HepG2 (cell line): ENCODE results near the gene MYL6B. TPM values are rescaled to one million over a fixed set of nuclear protein-coding genes. Genes with fewer than 3 reads are reported as not detected.

ENCODE experiments used
- ATF1 ChIP-seq: IDR thresholded peaks from 2 replicates; pipeline ENCODE4 v1.6.1; 2016; ENCODE audit warnings: mild to moderate bottlenecking, control low read depth
- DMAP1 ChIP-seq: IDR thresholded peaks from 2 replicates; pipeline ENCODE4 v1.6.1; 2016
- DNMT3B ChIP-seq: conservative IDR thresholded peaks from 2 replicates; pipeline ENCODE4 v1.6.1; 2016; ENCODE audit warnings: missing biosample characterization, control low read depth
- FOXP1 ChIP-seq, 2 experiments: fragments of 450-650 bp in 1 of 2; IDR thresholded peaks; 2 replicates each; pipeline ENCODE4 v1.6.1; 2017 to 2018; ENCODE audit warnings: antibody characterized with exemption in 1 of 2
- GATAD1 ChIP-seq: IDR thresholded peaks from 2 replicates; pipeline ENCODE4 v1.6.1; 2016; ENCODE audit warnings: missing genetic modification reagents, missing compliant biosample characterization
- GZF1 ChIP-seq: sonication (generic); formaldehyde crosslinking; IDR thresholded peaks from 2 replicates; pipeline ENCODE4 v1.5.1; 2020; ENCODE audit warnings: mild to moderate bottlenecking, missing genetic modification reagents
- KMT2B ChIP-seq: IDR thresholded peaks from 2 replicates; pipeline ENCODE4 v1.6.1; 2016; ENCODE audit warnings: missing genetic modification reagents, missing compliant biosample characterization
- MBNL3 ChIP-seq: fragments of 250-450 bp; sonication (Bioruptor Pico); conservative IDR thresholded peaks from 2 replicates; pipeline ENCODE4 v1.8.0; 2022; ENCODE audit warnings: mild to moderate bottlenecking, inconsistent platforms
- MNT ChIP-seq: fragments of 450-650 bp; IDR thresholded peaks from 2 replicates; pipeline ENCODE4 v1.6.1; 2016
- MTF1 ChIP-seq: sonication (generic); formaldehyde crosslinking; IDR thresholded peaks from 2 replicates; pipeline ENCODE4 v1.5.0; 2020; ENCODE audit warnings: missing genetic modification reagents
- PAF1 ChIP-seq: IDR thresholded peaks from 2 replicates; pipeline ENCODE4 v1.6.1; 2016; ENCODE audit warnings: missing genetic modification reagents, missing compliant biosample characterization
- PAWR ChIP-seq: sonication (generic); formaldehyde crosslinking; IDR thresholded peaks from 2 replicates; pipeline ENCODE4 v1.4.0; 2020; ENCODE audit warnings: missing genetic modification reagents, mild to moderate bottlenecking, borderline replicate concordance
- POGZ ChIP-seq: sonication (generic); formaldehyde crosslinking; IDR thresholded peaks from 2 replicates; pipeline ENCODE4 v1.4.0; 2020; ENCODE audit warnings: mild to moderate bottlenecking, missing genetic modification reagents
- RORA ChIP-seq: sonication (generic); formaldehyde crosslinking; IDR thresholded peaks from 2 replicates; pipeline ENCODE4 v1.5.0; 2020; ENCODE audit warnings: mild to moderate bottlenecking, missing genetic modification reagents, moderate library complexity
- TFE3 ChIP-seq: IDR thresholded peaks from 2 replicates; pipeline ENCODE4 v1.6.1; 2016
- THRA ChIP-seq: sonication (generic); formaldehyde crosslinking; IDR thresholded peaks from 2 replicates; pipeline ENCODE4 v1.4.0; 2020; ENCODE audit warnings: missing genetic modification reagents, borderline replicate concordance
- YEATS2 ChIP-seq: sonication (generic); formaldehyde crosslinking; IDR thresholded peaks from 2 replicates; pipeline ENCODE4 v1.4.0; 2020; ENCODE audit warnings: missing genetic modification reagents, borderline replicate concordance
- ZEB1 ChIP-seq: IDR thresholded peaks from 2 replicates; pipeline ENCODE4 v1.6.1; 2012; ENCODE audit warnings: mild to moderate bottlenecking, low read depth, inconsistent platforms; ENCODE audit not compliant: insufficient replicate concordance
- ZMYM3 ChIP-seq: sonication (generic); formaldehyde crosslinking; IDR thresholded peaks from 2 replicates; pipeline ENCODE4 v1.5.1; 2020; ENCODE audit warnings: mild to moderate bottlenecking, missing genetic modification reagents
- ZNF232 ChIP-seq: sonication (generic); formaldehyde crosslinking; IDR thresholded peaks from 2 replicates; pipeline ENCODE4 v1.4.0; 2020; ENCODE audit warnings: missing genetic modification reagents, borderline replicate concordance
- ZNF296 ChIP-seq: sonication (generic); formaldehyde crosslinking; conservative IDR thresholded peaks from 2 replicates; pipeline ENCODE4 v1.5.0; 2020; ENCODE audit warnings: mild to moderate bottlenecking, missing genetic modification reagents
- ZNF639 ChIP-seq: conservative IDR thresholded peaks from 2 replicates; pipeline ENCODE4 v1.6.1; 2018; ENCODE audit warnings: missing genetic modification reagents
- ZNF660 ChIP-seq: sonication (generic); formaldehyde crosslinking; IDR thresholded peaks from 2 replicates; pipeline ENCODE4 v1.5.1; 2020; ENCODE audit warnings: mild to moderate bottlenecking, low read depth, missing genetic modification reagents, borderline replicate concordance
- ZNF766 ChIP-seq: sonication (generic); formaldehyde crosslinking; IDR thresholded peaks from 2 replicates; pipeline ENCODE4 v1.5.0; 2020; ENCODE audit warnings: missing genetic modification reagents, borderline replicate concordance
- ZNF879 ChIP-seq: sonication (generic); formaldehyde crosslinking; IDR thresholded peaks from 2 replicates; pipeline ENCODE4 v1.8.1; 2023; ENCODE audit warnings: missing genetic modification reagents
- ZNF883 ChIP-seq: sonication (generic); formaldehyde crosslinking; IDR thresholded peaks from 2 replicates; pipeline ENCODE4 v1.5.1; 2020; ENCODE audit warnings: mild to moderate bottlenecking, missing genetic modification reagents; ENCODE audit errors: not compliant biosample characterization
- polyA plus RNA-seq, 8 experiments: library from polyadenylated mRNA; depleted of rRNA in 3 of 8; stranded (reverse) in 7 of 8; unstranded in 1 of 8; fragments of >200 nt; fragmentation: Illumina TruSeq in 4 of 8; extraction: Trizol in 4 of 8; gene quantifications; 2 replicates each; pipeline versions ENCODE4 v1.2.1 to v1.2.3, GENCODE V29; 2011 to 2016; ENCODE audit warnings: low read depth in 4 of 8, missing spikeins in 1 of 8, mixed read lengths in 1 of 8; ENCODE audit not compliant: insufficient read depth in 1 of 8
- total RNA-seq, 5 experiments: library from RNA; depleted of rRNA; stranded (reverse); fragments of >200 nt; fragmentation: Illumina TruSeq; extraction: Trizol; gene quantifications; 2 replicates each; pipeline ENCODE4 v1.2.3, GENCODE V29; 2016; ENCODE audit warnings: low read depth in 1 of 5

Gene MYL6B
- total and polyA plus RNA-seq, 2 of the 13 experiments (the other 11 are each of a cell fraction or from before 2014, with no cell fraction given), result 75.7 to 88.7 TPM

- TF ChIP-seq ZNF296 (no peak), MTF1 (no peak), MBNL3 (CRISPR knock-in tag) (no peak), PAWR (CRISPR knock-in tag) (no peak), RORA (no peak), TFE3 (CRISPR knock-in tag) (peak; percentile 61; the same call in 1 of the 2 replicates), KMT2B (CRISPR knock-in tag) (peak; percentile 57; the same call in 1 of the 2 replicates), ZMYM3 (CRISPR knock-in tag) (no peak; the same call in 1 of the 2 replicates), POGZ (CRISPR knock-in tag) (peak; percentile 49), DNMT3B (CRISPR knock-in tag) (no peak), ZNF660 (CRISPR knock-in tag) (no peak), YEATS2 (peak; percentile 84), THRA (CRISPR knock-in tag) (peak; percentile 25; the same call in 1 of the 2 replicates), GATAD1 (CRISPR knock-in tag) (peak; percentile 85), ZNF766 (no peak), ZNF879 (CRISPR knock-in tag) (no peak), ZNF883 (CRISPR knock-in tag) (no peak), ZNF639 (CRISPR knock-in tag) (peak; percentile 57; the same call in 1 of the 2 replicates), GZF1 (no peak), ZEB1 (no peak), PAF1 (CRISPR knock-in tag) (no peak), FOXP1 (IDR thresholded peaks at IDR 0.05) (no peak), FOXP1 (CRISPR knock-in tag; IDR thresholded peaks at IDR 0.05) (no peak; the same call in 1 of the 2 replicates), DMAP1 (peak; percentile 28; the same call in 1 of the 2 replicates), MNT (peak; percentile 20; the same call in 1 of the 2 replicates), ZNF232 (CRISPR knock-in tag) (peak; percentile 54; the same call in 1 of the 2 replicates), ATF1 (CRISPR knock-in tag) (peak; percentile 56; the same call in 1 of the 2 replicates)
These were observed at the start of gene MYL6B (continued) for GRCh38 chr12:56152132-56152755.
